CD4-positive, alpha-beta T cell treated with Interleukin-15 for 4 hours (primary cell): Measurements from ENCODE around the gene SLC25A39.
A peak's percentile ranks its signal among the peaks of the same experiment; 100 is the strongest.
"Not testable (repeated sequence)": the region's sequence is repeated elsewhere in the genome, so short reads cannot be mapped to it uniquely, and the experiment has no call there.

Experiments used
- DNase-seq: peaks from one replicate; pipeline ENCODE4 v3.0.0-alpha.2; 2020; ENCODE audit warnings: low spot score

Gene SLC25A39

DNA sequence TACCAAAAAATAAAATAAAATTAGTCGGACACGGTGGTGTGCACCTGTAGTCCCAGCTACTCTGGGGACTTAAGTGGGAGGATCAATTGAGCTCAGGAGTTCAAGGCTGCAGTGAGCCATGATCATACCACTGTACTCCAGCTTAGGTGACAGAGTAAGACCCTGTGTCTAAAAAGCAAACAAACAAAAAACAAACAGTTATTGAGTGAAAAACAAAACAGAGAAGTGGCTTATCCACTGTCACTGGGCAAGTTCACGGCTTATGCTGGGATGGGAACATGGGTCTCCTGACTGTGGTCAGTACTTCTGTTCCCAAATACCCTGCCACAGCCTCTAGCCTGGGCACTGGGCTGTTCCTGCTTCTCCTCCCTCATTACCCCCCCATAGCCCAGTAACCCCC is 10.9 kb upstream of the SLC25A39 start:
- DNase-seq, result no peak

DNA sequence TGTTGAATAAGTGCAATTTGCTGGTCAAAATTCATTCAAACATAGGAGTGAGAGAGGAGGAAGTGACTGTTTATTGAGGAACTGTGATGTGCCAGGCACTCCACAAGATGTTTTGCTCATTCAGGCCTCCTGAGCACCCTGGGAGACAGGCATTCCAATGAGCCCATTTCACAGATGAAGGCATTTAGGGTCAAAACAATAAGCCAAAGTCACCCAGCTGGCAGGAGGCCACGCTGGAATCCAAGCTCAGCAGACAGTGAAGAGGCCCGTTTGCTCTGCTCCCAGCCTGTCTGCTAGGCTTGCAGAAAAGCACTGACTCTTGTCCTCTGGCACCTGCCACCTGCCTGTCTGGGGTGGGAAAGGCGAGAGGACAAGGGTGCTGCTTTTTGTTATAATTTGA is 10.1 kb upstream of the SLC25A39 start:
- no peak for DNase-seq

DNA sequence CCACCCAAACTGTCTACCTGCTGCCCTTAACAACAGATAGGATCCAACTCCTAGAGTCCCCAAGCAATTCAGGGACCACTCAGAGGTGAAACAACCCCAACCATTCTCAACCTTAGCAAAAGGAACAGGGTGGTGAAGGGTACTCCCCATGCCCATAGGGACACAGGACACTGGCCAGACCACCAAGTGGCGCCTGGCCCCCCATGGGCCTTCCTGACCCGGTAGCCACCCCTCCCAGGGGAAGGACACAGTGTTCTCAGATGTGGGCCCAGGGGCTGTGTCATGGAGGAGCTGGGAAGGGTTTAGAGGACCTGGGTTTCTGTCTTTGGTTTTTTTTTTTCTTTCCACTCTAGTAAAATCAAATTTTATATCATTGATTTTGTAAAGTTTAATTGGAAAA is 9.7 kb upstream of the SLC25A39 start:
- no peak for DNase-seq

DNA sequence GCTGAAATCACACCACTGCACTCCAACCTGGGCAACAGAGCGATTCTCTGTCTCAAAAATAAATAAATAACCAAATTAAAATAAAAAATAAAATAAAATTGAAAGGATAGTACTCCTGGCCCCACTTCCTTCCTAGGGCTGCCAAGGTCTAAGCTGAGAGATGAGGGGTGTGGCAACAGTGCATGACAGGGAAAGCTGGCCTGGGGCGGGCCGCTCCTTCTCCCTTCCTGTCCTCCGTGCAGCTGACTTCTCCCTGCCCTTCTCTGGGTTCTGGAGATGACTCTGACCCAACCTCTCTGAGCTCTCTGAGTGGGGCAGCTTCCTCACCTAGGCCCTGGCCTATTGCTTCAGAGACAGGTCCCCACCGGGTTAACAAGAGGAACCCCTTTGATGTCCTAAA is 8.7 kb upstream of the SLC25A39 start:
- DNase-seq, result no peak

DNA sequence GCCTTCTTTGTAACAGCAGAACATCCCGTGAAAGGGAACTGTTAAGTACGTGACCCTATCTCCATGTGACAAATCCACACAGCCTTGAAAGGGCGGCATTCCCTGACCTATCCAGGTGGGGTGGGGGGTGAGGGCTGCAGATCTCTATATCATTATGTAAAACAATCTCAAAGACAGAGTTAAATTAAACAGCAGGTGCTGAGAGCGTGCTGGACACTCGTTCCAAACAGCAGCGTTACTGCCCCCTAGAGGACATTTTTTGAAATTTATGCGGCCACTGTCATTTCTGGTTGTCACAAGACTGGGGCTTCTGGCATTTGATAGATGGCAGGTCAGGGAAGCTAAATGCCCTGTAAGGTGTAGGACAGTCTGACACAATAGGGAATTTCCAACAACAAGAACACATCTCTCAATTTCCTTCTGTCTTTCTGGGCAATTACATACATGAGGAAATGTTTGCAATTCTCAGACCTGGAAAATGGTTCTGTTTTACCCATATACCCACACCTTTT is 6.7 kb upstream of the SLC25A39 start:
- peak; percentile 84 for DNase-seq

DNA sequence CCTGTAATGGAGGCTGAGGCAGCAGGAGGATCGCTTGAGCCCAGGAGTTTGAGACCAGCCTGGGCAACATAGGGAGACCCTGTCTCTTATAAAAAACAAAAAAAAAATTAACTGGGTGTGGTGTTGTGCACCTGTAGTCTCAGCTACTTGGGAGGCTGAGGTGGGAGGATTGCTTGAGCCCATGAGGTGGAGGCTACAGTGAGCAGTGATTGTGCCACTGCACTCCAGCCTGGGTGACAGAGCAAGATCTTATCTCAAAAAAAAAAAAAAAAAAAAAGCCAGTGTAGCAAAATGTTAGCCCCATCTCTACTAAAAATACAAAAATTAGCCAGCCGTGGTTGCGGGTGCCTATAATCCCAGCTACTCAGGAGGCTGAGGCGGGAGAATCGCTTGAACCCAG is 5.6 kb upstream of the SLC25A39 start:
- DNase-seq, result not testable (repeated sequence)

DNA sequence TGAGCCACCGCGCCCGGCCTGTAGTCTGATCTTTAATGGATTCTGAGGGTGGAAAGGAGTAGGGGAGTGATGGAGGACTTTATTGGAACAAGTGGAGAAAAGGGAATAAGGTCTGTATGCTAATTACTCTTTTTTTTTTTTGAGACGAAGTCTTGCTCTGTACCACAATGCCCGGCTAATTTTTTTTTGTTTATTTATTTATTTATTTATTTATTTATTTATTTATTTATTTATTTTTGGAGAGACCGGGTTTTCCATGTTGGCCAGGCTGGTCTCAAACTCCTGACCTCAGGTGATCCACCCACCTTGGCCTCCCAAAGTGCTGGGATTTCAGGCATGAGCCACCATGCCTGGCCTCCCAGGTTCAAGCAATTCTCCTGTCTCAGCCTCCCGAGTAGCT is 4.9 kb upstream of the SLC25A39 start:
- DNase-seq, result not testable (repeated sequence)

DNA sequence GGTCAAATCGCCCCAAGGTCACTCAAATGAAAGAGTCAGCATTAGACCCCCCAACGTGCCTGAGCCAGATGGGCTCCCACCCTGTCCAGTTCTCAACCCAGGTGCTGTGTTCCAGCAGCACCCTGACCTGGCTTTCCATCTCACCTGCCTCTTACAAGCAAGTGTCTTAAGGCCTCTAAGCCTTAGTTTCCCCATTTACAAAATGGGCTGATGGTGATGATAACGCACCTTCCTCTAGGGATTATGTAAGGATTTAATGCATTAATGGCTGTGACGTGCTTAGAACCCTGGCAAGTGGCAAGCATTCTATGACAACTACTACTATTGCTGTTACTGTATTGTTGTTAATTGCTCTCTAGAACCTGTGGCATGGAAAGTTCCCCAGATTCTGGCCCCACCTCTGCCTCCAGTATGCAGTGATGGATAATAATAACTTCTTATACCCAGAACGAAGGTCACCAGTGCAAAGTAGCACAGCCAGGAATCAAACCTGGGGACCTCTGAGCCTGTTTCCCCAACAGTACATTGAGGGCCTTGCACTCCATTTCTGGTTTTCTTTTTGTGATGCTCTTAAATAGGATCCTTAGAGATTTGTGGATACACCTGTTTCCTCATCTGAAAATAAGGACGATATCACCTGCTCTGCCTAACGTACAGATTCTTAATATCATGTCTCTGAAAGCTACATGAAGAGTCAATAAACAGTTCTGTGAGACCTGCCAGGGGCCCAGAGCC is 3.3 kb upstream of the SLC25A39 start:
- no peak for DNase-seq

DNA sequence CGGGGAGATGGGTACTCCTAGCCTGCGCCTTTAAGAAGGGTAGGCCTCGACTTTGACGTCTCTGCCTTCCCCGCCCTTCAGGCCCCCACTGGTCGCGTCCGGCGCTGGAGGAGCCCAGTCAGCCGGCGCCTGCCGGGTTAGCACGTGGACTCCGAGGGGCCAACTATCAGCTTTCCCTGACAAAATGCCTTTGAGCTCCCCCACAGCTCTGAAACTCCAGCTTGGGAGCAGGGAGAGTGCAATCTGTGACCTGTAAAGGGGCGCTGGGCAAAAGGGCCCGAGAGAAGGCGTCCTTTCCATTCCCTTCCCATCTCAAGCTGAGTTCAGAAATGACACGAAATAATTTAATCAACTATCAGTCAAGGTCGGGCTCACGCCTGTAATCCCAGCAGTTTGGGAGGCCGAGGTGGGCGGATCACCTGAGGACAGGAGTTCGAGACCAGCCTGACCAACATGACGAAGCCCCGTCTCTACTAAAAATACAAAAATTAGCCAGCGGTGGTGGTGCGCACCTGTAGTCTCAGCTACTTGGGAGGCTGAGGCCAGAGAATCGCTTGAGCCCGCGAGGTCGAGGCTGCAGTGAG is 2.3 kb upstream of the SLC25A39 start:
- DNase-seq, result peak; percentile 96

DNA sequence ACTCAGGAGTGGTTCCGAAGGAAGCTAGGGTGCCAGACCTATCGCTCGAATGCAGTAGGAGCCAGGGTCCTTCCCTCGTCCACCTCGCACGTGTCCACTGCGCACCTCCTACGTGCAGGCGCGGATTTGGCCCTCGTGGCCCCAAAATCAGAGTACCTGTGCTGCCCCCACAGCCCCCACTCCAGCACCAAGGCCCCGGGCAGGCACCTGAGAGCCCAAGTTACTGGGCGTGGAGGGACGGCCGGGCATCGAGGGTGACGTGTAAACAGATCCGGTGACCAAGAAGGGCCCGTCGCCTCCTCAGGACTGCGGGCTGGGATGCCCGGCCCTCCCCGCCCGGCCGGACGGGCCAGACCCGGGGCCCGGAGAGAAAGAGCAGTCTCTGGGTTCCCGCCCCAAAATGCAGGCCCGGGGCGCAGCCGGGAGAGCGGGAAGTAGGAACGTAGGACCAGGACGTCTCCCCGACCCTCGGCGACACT is 492 bp downstream of the SLC25A39 start:
- no peak for DNase-seq

DNA sequence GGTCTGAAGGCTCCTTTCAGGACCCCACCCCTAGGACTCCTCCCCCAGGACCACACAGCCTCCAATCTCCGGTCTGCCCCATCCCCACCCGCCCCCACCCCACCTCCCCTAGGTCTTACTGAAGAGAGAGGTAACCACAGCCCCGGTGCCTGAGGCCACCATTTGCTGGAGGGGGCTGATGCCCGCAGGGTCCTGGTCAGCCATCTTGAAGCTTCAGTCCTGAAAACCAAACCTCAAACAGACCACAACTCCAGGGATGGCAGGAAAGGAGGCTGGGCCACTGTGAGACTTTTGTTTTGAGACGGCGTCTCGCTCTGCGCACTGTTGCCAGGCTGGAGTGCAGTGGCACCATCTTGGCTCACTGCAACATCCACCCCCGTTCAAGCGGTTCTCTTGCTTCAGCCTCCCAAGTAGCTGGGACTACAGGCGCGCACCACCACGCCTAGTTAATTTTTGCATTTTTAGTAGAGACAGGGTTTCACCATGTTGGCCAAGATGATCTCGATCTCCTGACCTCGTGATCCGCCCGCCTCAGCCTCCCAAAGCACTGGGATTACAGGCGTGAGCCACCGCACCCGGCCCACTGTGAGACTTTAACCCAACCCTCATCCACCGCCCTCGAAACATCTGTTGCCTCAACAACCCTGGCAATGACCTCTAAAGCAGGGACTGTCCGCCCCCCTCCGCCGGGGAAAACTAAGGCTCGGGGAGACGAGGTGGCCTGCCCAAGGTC is 1.1 kb downstream of the SLC25A39 start:
- DNase-seq, result no peak

DNA sequence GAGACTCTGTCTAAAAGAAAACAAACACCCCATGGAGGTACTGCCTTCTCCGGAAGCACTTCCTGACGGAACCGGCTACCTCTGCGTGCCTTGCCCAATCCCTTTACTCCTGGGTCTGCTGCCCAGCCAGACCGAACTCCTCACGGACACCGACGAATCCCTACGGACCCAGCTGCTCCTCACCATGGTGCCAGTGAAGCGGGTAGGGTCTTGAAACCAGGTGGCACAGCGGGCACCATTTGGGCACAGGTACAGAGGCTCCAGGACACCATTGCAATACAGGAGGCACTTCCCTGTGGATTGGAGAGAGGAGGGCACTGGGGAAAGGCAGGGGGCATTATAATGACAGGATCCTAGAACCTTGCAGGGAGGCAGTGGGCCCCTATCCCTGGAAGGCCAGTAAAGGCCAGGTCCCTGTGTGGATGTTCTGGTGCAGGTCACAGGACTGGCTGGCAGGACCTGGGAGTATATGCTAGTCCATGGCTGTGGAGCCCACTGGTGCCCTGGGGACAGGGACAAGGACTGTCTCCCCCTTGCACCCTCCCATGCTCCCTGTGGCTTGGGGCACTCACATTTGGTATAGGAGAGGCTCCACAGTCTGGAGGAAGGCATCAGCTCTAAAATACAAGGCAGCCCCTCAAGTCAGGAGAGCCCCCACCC is 2.3 kb downstream of the SLC25A39 start:
- DNase-seq, result no peak

DNA sequence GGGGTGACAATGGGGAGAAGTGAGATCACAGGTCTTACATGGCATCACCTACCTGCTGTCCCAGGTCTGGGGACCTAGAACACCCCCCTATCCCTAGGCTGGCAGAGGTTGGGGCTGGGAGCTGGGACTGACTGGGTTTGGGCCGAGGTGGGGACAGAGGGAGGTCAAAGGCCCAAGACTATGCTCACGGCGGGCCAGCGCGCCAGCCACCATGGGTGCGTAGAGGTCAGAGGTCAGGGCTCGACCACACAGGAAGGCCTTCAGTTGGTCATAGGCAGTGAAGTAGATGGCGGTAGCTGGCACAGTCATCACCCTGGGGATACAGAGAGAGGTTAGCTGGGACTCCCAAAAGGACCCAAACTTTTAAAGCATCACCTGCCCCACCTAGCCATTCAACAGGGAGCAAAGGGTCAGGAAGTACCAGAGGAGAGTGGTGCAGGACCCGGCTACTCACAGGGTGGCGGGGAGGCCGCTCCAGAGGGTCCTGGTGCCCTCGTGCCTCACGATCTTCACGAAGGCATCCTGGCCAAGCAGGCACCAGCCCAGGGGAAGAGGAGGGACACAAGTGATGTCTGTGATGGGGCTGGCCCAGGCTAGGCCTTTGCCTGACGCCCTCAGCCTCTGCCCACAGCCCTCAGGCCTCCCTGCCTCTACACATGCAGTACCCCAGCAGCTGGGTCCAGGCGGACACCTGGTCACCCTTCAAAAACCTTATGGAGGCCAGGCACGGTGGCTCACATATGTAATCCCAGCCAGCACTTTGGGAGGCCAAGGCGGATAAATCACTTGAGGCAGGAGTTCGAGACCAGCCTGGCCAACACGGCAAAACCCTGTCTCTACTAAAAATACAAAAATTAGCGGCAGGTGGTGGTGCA is 3.1 kb downstream of the SLC25A39 start:
- DNase-seq, result no peak

DNA sequence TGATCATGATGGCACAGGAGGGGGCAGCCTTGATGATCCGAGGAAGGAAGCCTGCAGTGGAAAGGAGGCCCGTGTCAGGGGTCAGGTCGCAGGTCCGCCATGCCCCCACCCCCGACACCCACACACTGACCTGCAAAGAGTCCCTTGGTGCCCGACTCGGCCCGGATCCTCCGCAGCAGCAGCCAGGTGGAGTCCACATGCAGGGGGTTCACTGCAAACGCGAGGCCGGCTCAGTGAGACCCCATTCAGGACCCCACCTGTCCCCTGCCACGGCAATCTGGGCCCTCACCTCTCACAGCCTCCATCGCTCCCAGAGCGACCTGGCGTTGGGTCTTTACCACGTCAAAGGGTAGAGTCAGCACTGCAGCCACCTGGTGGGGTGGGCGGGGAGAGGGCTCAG is 4.6 kb downstream of the SLC25A39 start:
- DNase-seq, result no peak

DNA sequence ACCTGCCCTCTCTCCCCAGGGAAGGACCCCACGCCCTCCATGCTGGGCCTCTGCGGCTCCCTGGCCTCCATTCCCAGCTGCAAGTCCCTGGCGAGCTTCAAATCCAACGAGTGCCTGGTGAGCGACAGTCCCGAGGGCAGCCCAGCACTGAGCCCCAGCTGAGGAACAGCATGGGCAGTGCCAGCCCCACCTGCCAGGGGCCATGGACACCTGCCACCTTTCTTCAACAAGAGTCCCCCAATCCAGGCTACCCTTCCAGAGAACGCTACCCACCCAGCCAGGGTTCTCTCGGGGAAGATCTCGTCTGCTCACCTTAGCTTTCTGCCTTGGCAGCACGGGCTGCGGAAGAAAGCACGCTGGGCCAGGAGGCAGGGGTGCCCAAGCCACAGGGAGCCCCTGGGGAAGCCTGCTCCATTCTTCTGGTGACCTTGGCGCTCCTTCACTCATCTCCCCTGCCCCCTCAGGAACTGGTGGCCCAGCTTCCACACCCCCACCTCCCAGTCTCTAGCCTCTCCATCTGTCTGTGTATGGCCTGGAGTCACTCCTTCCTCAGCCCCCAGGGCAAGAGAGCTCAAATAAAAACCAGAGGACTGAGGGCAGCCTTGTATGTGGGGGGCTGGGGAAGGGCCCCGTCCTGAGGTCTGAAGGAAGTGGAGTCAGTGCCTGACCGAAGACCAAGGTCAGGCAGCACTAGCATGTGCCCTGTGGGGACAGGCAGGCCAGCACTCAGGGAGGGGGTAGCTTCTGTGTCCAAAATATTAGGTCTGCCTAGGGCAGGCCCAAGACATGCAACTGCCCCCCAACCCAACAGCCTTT is 6.3 kb downstream of the SLC25A39 start:
- no peak for DNase-seq

DNA sequence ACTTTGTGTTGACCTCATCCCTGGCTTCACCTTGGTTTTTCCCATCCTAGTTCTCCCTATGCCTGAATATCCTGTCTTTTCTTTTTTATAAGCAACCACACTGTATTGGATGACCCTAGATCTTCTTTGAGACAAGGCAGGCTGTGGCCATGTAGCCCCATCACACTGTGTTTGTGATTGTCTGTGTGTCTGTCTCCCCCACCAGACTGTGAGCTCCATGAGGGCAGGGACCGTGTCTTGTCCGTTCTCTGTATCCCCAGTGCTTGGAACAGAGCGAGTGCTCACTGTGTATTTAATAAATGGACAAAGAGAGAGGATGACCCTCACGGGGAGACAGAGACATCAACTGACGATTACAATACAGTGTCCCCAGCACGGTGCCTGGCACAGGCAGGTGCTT is 7.1 kb downstream of the SLC25A39 start:
- DNase-seq, result no peak

DNA sequence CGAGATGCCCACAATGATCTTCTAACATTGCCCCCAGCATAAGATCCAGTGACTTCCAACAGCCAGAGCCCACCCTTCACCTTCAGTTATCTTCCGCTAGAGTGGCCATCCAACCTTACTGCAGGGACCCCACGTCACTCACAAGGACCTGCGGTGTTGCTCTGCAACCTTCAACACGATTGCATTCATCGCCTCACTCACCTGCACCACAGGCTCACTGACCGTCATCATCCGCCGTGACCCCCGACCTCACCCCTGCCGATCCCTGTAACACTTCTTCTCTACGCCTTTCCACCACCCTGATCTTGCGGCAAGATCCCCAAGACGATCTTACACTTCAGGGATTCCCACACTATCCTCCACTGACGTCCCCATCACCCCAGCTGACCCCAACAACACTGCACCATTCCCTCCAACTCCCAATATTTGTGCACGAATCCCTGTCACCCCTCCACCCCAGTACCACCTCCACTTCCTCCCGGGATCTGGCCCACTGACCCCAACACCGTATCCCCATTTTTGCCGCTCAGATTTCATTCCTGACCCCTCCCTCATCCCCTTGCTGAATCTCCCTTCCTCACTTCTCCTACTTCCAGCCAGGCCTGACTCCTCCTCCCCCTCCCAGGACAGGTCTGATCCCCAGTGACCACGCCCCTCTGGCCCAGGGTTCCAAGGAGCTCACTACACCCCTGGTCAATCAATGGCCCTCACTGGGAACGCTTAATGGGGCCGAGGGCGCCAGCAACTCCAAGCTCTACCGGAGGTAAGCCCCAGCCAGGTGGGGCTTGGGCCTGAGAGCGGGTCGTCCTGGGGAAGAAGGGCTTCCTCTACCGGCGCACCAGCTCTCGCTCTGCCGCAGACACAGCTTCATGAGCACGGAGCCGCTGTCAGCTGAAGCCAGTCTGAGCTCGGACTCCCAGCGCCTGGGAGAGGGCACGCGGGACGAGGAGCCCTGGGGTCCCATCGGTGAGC is 8.6 kb downstream of the SLC25A39 start:
- DNase-seq, result no peak

DNA sequence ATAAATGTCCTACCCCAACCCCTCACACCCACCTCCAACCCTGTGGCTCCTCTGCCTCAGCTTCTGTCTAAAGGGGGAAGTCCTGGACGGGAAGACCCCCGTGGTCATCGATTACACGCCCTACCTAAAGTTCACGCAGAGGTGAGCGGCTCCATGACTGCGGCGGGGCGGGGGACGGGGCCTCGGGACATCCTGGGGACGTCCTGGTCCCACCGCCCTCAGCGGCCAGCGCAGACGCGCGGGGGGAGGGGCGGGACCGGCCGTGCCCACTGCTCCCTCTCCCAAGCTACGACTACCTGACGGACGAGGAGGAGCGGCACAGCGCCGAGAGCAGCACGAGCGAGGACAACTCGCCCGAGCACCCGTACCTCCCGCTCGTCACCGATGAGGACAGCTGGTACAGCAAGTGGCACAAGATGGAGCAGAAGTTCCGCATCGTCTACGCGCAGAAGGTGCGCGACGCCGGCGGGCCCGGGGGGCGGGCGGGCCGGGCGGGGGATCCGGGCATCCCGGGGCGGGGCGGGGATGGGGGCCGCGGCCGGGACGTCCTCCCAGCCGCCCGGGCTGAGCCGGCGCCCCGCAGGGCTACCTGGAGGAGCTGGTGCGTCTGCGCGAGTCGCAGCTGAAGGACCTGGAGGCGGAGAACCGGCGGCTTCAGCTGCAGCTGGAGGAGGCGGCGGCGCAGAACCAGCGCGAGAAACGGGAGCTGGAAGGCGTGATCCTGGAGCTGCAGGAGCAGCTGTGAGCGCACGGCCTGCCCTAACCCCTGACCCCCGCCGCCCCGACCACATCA is 9.6 kb downstream of the SLC25A39 start:
- peak; percentile 11 for DNase-seq

DNA sequence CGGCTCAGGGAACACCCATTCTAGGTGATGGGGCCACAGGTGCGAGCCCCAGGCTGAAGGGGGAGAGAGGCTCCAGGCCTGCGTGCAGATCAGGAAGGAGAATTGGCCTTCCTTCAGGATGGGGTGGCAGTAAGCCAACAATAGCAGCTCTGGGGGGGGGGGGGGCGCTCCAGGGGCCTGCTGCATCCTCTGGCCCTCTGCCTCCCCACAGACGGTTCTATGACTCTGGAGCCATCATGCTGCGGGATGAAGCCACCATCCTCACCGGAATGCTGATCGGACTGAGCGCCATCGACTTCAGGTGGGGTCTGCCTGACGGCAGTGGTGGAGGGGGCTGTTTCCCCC is 10.1 kb downstream of the SLC25A39 start:
- DNase-seq, result no peak
